Measurements from ENCODE around the gene AQP12B.

Gene AQP12B

GRCh38 chr2:240725671-240726070 lies 43.0 kb upstream of the AQP12B start:
- Histone ChIP-seq H3K27ac (ENCODE audit: extremely low read depth, low read depth, low read length) (no peak overlapping the region), H3K4me3 (ENCODE audit: low read depth, low read length) (no peak overlapping the region), H3K36me3 (ENCODE audit: control insufficient read depth in 2 of 2, insufficient read depth in 1 of 2, low read length in 2 of 2) (peaks cover 0 to 29% of the 10 kb centered on the region in 2 experiments; a peak in 1 of 3 replicates), H3K4me1 (ENCODE audit: control insufficient read depth, insufficient read depth, low read length) (no peaks in the 10 kb centered on the region), H3K9me3 (ENCODE audit: control insufficient read depth, insufficient read depth, low read depth, low read length) (no peaks in the 10 kb centered on the region)
- ChIA-PET POLR2A (no interaction called here), CTCF (interaction anchor here (0.6 kb wide), 1 partner anchor 1582 kb away, joined by 3 read pairs; no protein-coding TSS in a partner anchor)
- TF ChIP-seq ZNF561 (tag by site-specific recombination; IDR thresholded peaks at IDR 0.05; ENCODE audit: borderline replicate concordance): no peak
- no peak for TF ChIP-seq GLIS1 (tag by site-specific recombination; IDR thresholded peaks at IDR 0.05)
- TF ChIP-seq ZNF426 (tag by site-specific recombination; IDR thresholded peaks at IDR 0.05): no peak
- TF ChIP-seq ZNF707 (tag by site-specific recombination; IDR thresholded peaks at IDR 0.05): no peak
- no peak for TF ChIP-seq ZNF16 (tag by site-specific recombination; IDR thresholded peaks at IDR 0.05; ENCODE audit: low read depth)
- TF ChIP-seq ZNF280D (tag by site-specific recombination; IDR thresholded peaks at IDR 0.05): no peak
- TF ChIP-seq ZNF398 (tag by site-specific recombination; IDR thresholded peaks at IDR 0.05): no peak
- no peak for TF ChIP-seq OSR2 (tag by site-specific recombination; IDR thresholded peaks at IDR 0.05)
- no peak for TF ChIP-seq ZNF202 (tag by site-specific recombination; IDR thresholded peaks at IDR 0.05; ENCODE audit: borderline replicate concordance)
- no peak for TF ChIP-seq ZNF324 (tag by site-specific recombination; IDR thresholded peaks at IDR 0.05)
- no peak for TF ChIP-seq ZNF274 (IDR thresholded peaks at IDR 0.05; ENCODE audit: low read length)
- no peak for TF ChIP-seq ZNF274 (tag by site-specific recombination; IDR thresholded peaks at IDR 0.05; ENCODE audit: borderline replicate concordance)
- no peak for TF ChIP-seq ZSCAN16 (tag by site-specific recombination; IDR thresholded peaks at IDR 0.05)

- POLR2A ChIA-PET: no interaction called here
- H3K27ac ChIP-seq (ENCODE audit: extremely low read depth, low read depth, low read length): no peak overlapping the region
- H3K9me3 ChIP-seq (ENCODE audit: control insufficient read depth, insufficient read depth, low read depth, low read length): no peaks in the 10 kb centered on the region
- H3K36me3 ChIP-seq (ENCODE audit: control insufficient read depth in 2 of 2, insufficient read depth in 1 of 2, low read length in 2 of 2): peaks cover 0 to 29% of the 10 kb centered on the region in 2 experiments; a peak in 1 of 3 replicates
- CTCF ChIA-PET: interaction anchor here (0.6 to 0.7 kb wide), 2 partner anchors 10 to 1581 kb away, joined by 3 to 5 read pairs; no protein-coding TSS in a partner anchor
- H3K4me1 ChIP-seq (ENCODE audit: control insufficient read depth, insufficient read depth, low read length): no peaks in the 10 kb centered on the region
- no peak overlapping the region for H3K4me3 ChIP-seq (ENCODE audit: low read depth, low read length)
- TF ChIP-seq ZNF335 (tag by site-specific recombination; conservative IDR thresholded peaks at IDR 0.05): no peak
- no peak for TF ChIP-seq ZNF785 (tag by site-specific recombination; IDR thresholded peaks at IDR 0.05)
- no peak for TF ChIP-seq ZNF148 (tag by site-specific recombination; IDR thresholded peaks at IDR 0.05; ENCODE audit: borderline replicate concordance)
- TF ChIP-seq TCF7L2 (IDR thresholded peaks at IDR 0.05; ENCODE audit: borderline replicate concordance, low read depth, low read length): no peak
- no peak for TF ChIP-seq PRDM6 (tag by site-specific recombination; IDR thresholded peaks at IDR 0.05)
- TF ChIP-seq HIC1 (tag by site-specific recombination; IDR thresholded peaks at IDR 0.05): no peak
- TF ChIP-seq REPIN1 (tag by site-specific recombination; IDR thresholded peaks at IDR 0.05; ENCODE audit: low read depth): no peak
- no peak for TF ChIP-seq ZNF10 (tag by site-specific recombination; IDR thresholded peaks at IDR 0.05)
These were observed 42.6 kb upstream of the AQP12B start for GRCh38 chr2:240725266-240725665.

Measured in HEK293 (cell line).